Measurements from ENCODE around the gene JPT2. TPM values are rescaled to one million over a fixed set of nuclear protein-coding genes. Genes with fewer than 3 reads are reported as not detected.

JPT2 gene
- total RNA-seq, 2 experiments from 2014 or later: 77.1 to 111 TPM

GRCh38 chr16:1667916-1668315, 10.2 kb upstream of the JPT2 start:
- Mint-ChIP-seq H3K4me1 (no peaks in the 10 kb centered on the region), H3K27ac (no peak overlapping the region), H3K27me3 (no peaks in the 10 kb centered on the region), H3K36me3 (ENCODE audit: low read depth) (peaks cover 40% of the 10 kb centered on the region), H3K9me3 (ENCODE audit: low read depth) (no peaks in the 10 kb centered on the region), H3K4me3 (no peak overlapping the region)
- CTCF ChIA-PET: interaction anchor here (1.2 kb wide), 1 partner anchor 10 kb away, joined by 5 read pairs; the partner anchor contains the start of gene JPT2
- DNase-seq (no peak), ATAC-seq (no peak)
- POLR2A ChIA-PET: interaction anchor here (0.5 kb wide), 1 partner anchor 71 kb away, joined by 4 read pairs; no protein-coding TSS in a partner anchor
- intact Hi-C loops (cut with DNase I, micrococcal nuclease): no loop called here

- Mint-ChIP-seq H3K27me3 (no peaks in the 10 kb centered on the region), H3K4me1 (no peaks in the 10 kb centered on the region), H3K36me3 (ENCODE audit: low read depth) (peaks cover 40% of the 10 kb centered on the region), H3K9me3 (ENCODE audit: low read depth) (no peaks in the 10 kb centered on the region), H3K27ac (no peak overlapping the region), H3K4me3 (no peak overlapping the region)
- intact Hi-C loops (cut with DNase I, micrococcal nuclease): no loop called here
- ATAC-seq (no peak), DNase-seq (no peak)
- CTCF ChIA-PET: no interaction called here
- POLR2A ChIA-PET: no interaction called here
Observed at GRCh38 chr16:1668612-1669319, 9.3 kb upstream of the JPT2 start.

- no peak overlapping the region for H3K27ac Mint-ChIP-seq
- H3K27me3 Mint-ChIP-seq: no peaks in the 10 kb centered on the region
- ChIA-PET POLR2A (no interaction called here), CTCF (no interaction called here)
- DNase-seq (no peak), ATAC-seq (no peak)
- peaks cover 37% of the 10 kb centered on the region for H3K36me3 Mint-ChIP-seq (ENCODE audit: low read depth)
- H3K4me3 Mint-ChIP-seq: no peak overlapping the region
- no peaks in the 10 kb centered on the region for H3K9me3 Mint-ChIP-seq (ENCODE audit: low read depth)
- intact Hi-C loops (cut with DNase I, micrococcal nuclease): no loop called here
- H3K4me1 Mint-ChIP-seq: no peaks in the 10 kb centered on the region
Observed at GRCh38 chr16:1669698-1670097, 8.4 kb upstream of the JPT2 start.

- no peak for DNase-seq
- Mint-ChIP-seq H3K27ac (no peak overlapping the region), H3K9me3 (ENCODE audit: low read depth) (no peaks in the 10 kb centered on the region), H3K4me3 (no peak overlapping the region), H3K27me3 (no peaks in the 10 kb centered on the region), H3K4me1 (no peaks in the 10 kb centered on the region), H3K36me3 (ENCODE audit: low read depth) (peaks cover 38% of the 10 kb centered on the region)
- intact Hi-C loops (cut with DNase I, micrococcal nuclease): no loop called here
- ChIA-PET POLR2A (no interaction called here), CTCF (no interaction called here)
- no peak for ATAC-seq
Observed at GRCh38 chr16:1670371-1670770, 7.7 kb upstream of the JPT2 start.

GRCh38 chr16:1670866-1671265, 7.2 kb upstream of the JPT2 start:
- ChIA-PET POLR2A (no interaction called here), CTCF (no interaction called here)
- H3K4me3 Mint-ChIP-seq: no peak overlapping the region
- intact Hi-C loops (cut with DNase I, micrococcal nuclease): no loop called here
- H3K27ac Mint-ChIP-seq: no peak overlapping the region
- ATAC-seq (no peak), DNase-seq (no peak)
- H3K4me1 Mint-ChIP-seq: no peaks in the 10 kb centered on the region
- H3K9me3 Mint-ChIP-seq (ENCODE audit: low read depth): no peaks in the 10 kb centered on the region
- peaks cover 38% of the 10 kb centered on the region for H3K36me3 Mint-ChIP-seq (ENCODE audit: low read depth)
- H3K27me3 Mint-ChIP-seq: no peaks in the 10 kb centered on the region

GRCh38 chr16:1673424-1674151, 4.5 kb upstream of the JPT2 start:
- Mint-ChIP-seq H3K4me3 (no peak overlapping the region), H3K27me3 (no peaks in the 10 kb centered on the region), H3K36me3 (ENCODE audit: low read depth) (peaks cover 36% of the 10 kb centered on the region), H3K9me3 (ENCODE audit: low read depth) (no peaks in the 10 kb centered on the region), H3K4me1 (peaks cover 2% of the 10 kb centered on the region), H3K27ac (no peak overlapping the region)
- ChIA-PET POLR2A (no interaction called here), CTCF (interaction anchor here (0.7 to 0.8 kb wide), 2 partner anchors 66 to 123 kb away, joined by 3 to 4 read pairs; no protein-coding TSS in a partner anchor)
- no peak for ATAC-seq
- no peak for DNase-seq
- intact Hi-C loops (cut with DNase I, micrococcal nuclease): no loop called here

GRCh38 chr16:1674306-1674705, 3.8 kb upstream of the JPT2 start:
- DNase-seq (no peak), ATAC-seq (no peak)
- Mint-ChIP-seq H3K4me3 (no peak overlapping the region), H3K4me1 (peaks cover 8% of the 10 kb centered on the region), H3K27me3 (no peaks in the 10 kb centered on the region), H3K9me3 (ENCODE audit: low read depth) (no peaks in the 10 kb centered on the region), H3K36me3 (ENCODE audit: low read depth) (peaks cover 37% of the 10 kb centered on the region), H3K27ac (no peak overlapping the region)
- intact Hi-C loops (cut with DNase I, micrococcal nuclease): no loop called here
- ChIA-PET CTCF (no interaction called here), POLR2A (no interaction called here)

- CTCF ChIA-PET: no interaction called here
- Mint-ChIP-seq H3K4me3 (no peak overlapping the region), H3K9me3 (ENCODE audit: low read depth) (no peaks in the 10 kb centered on the region), H3K27ac (no peak overlapping the region), H3K4me1 (peaks cover 14% of the 10 kb centered on the region), H3K27me3 (no peaks in the 10 kb centered on the region), H3K36me3 (ENCODE audit: low read depth) (peaks cover 35% of the 10 kb centered on the region)
- DNase-seq (no peak), ATAC-seq (no peak)
- POLR2A ChIA-PET: interaction anchor here (0.6 kb wide), 1 partner anchor 366 kb away, joined by 4 read pairs; no protein-coding TSS in a partner anchor
- intact Hi-C loops (cut with DNase I, micrococcal nuclease): loop anchor here in 1 of 2 experiments (5.0 kb wide), 1 partner anchor 42 kb away; no protein-coding TSS in a partner anchor
Observed at GRCh38 chr16:1674751-1675664, 3.1 kb upstream of the JPT2 start.

- no peak overlapping the region for H3K27ac Mint-ChIP-seq
Observed at GRCh38 chr16:1676661-1677060, 1.4 kb upstream of the JPT2 start.

GRCh38 chr16:1677339-1677738, 740 bp upstream of the JPT2 start:
- intact Hi-C loops (cut with DNase I, micrococcal nuclease): loop anchor here in 1 of 2 experiments (5.0 kb wide), 1 partner anchor 40 kb away; no protein-coding TSS in a partner anchor
- ATAC-seq: no peak
- ChIA-PET CTCF (interaction anchor here (0.7 to 2.7 kb wide), 7 partner anchors 8 to 256 kb away, joined by 3 to 14 read pairs (median 4); partner anchors contain the start of gene MAPK8IP3), POLR2A (interaction anchor here (0.6 to 1.5 kb wide), 6 partner anchors 20 to 478 kb away, joined by 3 to 5 read pairs (median 4); partner anchors contain the start of genes MAPK8IP3, RPS2 and TRAF7)
- Mint-ChIP-seq H3K4me3 (peak overlapping the region; percentile 49), H3K27ac (no peak overlapping the region), H3K36me3 (ENCODE audit: low read depth) (peaks cover 28% of the 10 kb centered on the region), H3K9me3 (ENCODE audit: low read depth) (no peaks in the 10 kb centered on the region), H3K27me3 (no peaks in the 10 kb centered on the region), H3K4me1 (peaks cover 26% of the 10 kb centered on the region)
- no peak for DNase-seq

More at GRCh38 chr16:1676661-1677060, 1.4 kb upstream of the JPT2 start:
- intact Hi-C loops (cut with DNase I, micrococcal nuclease): loop anchor here in 1 of 2 experiments (5.0 kb wide), 1 partner anchor 41 kb away; no protein-coding TSS in a partner anchor
- peaks cover 26% of the 10 kb centered on the region for H3K4me1 Mint-ChIP-seq
- no peaks in the 10 kb centered on the region for H3K9me3 Mint-ChIP-seq (ENCODE audit: low read depth)
- ATAC-seq (no peak), DNase-seq (no peak)
- no peak overlapping the region for H3K4me3 Mint-ChIP-seq
- CTCF ChIA-PET: interaction anchor here (0.7 kb wide), 1 partner anchor 9 kb away, joined by 3 read pairs; no protein-coding TSS in a partner anchor
- peaks cover 34% of the 10 kb centered on the region for H3K36me3 Mint-ChIP-seq (ENCODE audit: low read depth)
- POLR2A ChIA-PET: no interaction called here
- no peaks in the 10 kb centered on the region for H3K27me3 Mint-ChIP-seq

Measured in activated CD4-positive, alpha-beta T cell treated with anti-CD3 and anti-CD28 coated beads for 36 hours (primary cell).